Ascending aorta (tissue), 2 donors: ENCODE results near the gene TVP23B. TPM values are rescaled to one million over a fixed set of nuclear protein-coding genes. Genes with fewer than 3 reads are reported as not detected.
"Not testable (repeated sequence)": the region's sequence is repeated elsewhere in the genome, so short reads cannot be mapped to it uniquely, and the experiment has no call there.

ENCODE experiments used
- DNase-seq, 2 donors: peaks; one replicate each; pipeline ENCODE4 v3.0.0-alpha.2; 2019; ENCODE audit warnings: low spot score in 2 of 2
- H3K27ac ChIP-seq, 2 donors: fragments of 200-600 bp; sonication (generic); one replicate each; pipeline ENCODE4 v1.5.1; 2016 to 2017; ENCODE audit warnings: mild to moderate bottlenecking in 1 of 2
- H3K27me3 ChIP-seq: fragments of 200-600 bp; sonication (generic); one replicate; pipeline ENCODE4 v1.5.1; 2017
- H3K36me3 ChIP-seq, 2 donors: fragments of 200-600 bp; sonication (generic); one replicate each; pipeline ENCODE4 v1.5.1; 2016
- H3K4me1 ChIP-seq, 2 donors: fragments of 200-600 bp; sonication (generic); one replicate each; pipeline ENCODE4 v1.5.1; 2016 to 2017; ENCODE audit warnings: mild to moderate bottlenecking in 1 of 2
- H3K4me3 ChIP-seq, 2 donors: fragments of 200-600 bp; sonication (generic); one replicate each; pipeline ENCODE4 v1.5.1; 2016 to 2017; ENCODE audit warnings: mild to moderate bottlenecking in 1 of 2
- H3K9me3 ChIP-seq, 2 donors: fragments of 200-600 bp; sonication (generic); one replicate each; pipeline ENCODE4 v1.5.1; 2016
- intact Hi-C: fragments of 100-400 bp; cut with DNase I; formaldehyde crosslinking; loops from one replicate; pipeline ENCODE4 v1.15.1; 2023
- total RNA-seq: library from RNA; depleted of rRNA; stranded (reverse); fragments of >200 nt; gene quantifications from one replicate; pipeline ENCODE4 v1.1.0, GENCODE V29; 2016

Gene TVP23B
- total RNA-seq: 17.1 TPM

GRCh38 chr17:18780991-18781718 lies at the start of gene TVP23B:
Gene TVP23B (plus strand): TSS chr17:18781183. CDS start chr17:18781294, 111 bp downstream.
- H3K9me3 ChIP-seq, intact Hi-C loops, H3K36me3 ChIP-seq, H3K27me3 ChIP-seq, H3K4me1 ChIP-seq: not testable (repeated sequence)
- Histone ChIP-seq H3K27ac (peak within 1 kb of the TSS; percentile 70 to 87), H3K4me3 (peak within 1 kb of the TSS; percentile 64 to 75)
- DNase-seq: peak; percentile 92 to 99

GRCh38 chr17:18732438-18732837 lies 48.5 kb upstream of the TVP23B start:
- H3K9me3 ChIP-seq, H3K4me3 ChIP-seq, H3K36me3 ChIP-seq, DNase-seq, H3K27ac ChIP-seq, H3K27me3 ChIP-seq, intact Hi-C loops, H3K4me1 ChIP-seq: not testable (repeated sequence)

DNA sequence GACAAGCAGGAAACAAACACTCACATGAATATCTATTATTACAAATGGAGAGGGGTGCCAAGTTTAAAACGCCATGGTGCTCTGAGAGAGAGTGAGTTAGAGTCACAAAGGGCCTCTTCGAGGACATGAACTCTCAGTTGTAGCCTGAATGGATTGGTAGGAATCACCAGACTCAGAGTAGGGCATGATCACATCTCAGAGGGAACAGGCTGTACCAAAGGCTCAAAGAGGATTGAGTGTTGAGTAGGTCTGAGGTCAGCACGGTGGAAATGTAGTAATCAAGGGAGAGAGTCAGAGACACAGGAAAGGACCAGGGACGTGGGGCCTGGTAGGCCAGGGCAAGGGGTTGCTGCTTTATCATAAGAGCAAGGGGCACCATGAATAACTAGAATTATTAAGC lies 47.6 kb upstream of the TVP23B start:
- H3K4me1 ChIP-seq, H3K27ac ChIP-seq, H3K36me3 ChIP-seq, H3K4me3 ChIP-seq, H3K27me3 ChIP-seq, DNase-seq, H3K9me3 ChIP-seq, intact Hi-C loops: not testable (repeated sequence)

DNA sequence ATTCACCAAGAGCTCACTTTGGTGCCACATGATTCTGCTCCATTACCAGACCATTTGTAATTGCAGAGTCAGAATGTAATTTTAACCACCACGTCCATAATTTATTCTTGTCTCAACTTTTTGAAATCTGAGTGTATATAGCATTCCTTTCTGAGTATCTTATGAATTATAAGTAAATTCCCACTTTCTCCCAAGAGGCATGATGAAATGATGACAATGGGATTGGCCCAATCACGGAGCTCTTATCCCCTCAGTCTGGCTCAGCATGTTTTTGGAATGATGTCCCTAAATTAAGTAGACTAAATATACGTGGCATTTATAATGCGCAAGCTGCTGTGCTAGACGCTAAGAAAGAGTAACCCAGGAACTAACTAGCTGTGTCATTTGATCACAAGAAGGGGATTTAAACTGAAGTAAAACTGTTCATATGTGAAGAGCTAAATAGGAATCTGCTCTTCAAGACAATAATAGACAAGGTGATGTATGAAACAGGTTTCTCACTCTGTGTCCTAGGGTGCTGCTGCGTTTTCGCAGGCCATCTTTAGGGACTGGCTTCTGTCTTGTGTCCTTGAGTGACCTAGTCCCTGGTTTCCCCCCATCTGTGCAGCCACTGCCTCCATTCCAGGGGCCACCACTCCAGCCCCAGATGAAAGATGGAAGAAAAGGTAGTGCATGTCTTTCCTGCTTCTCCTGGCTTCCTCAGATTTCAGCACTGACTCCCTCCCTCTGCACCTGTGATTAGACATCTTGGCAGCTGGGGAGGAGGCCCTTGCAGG lies 41.2 kb upstream of the TVP23B start:
- H3K27ac ChIP-seq, DNase-seq, H3K4me1 ChIP-seq, H3K4me3 ChIP-seq, H3K9me3 ChIP-seq, H3K27me3 ChIP-seq, H3K36me3 ChIP-seq, intact Hi-C loops: not testable (repeated sequence)

- H3K9me3 ChIP-seq, H3K36me3 ChIP-seq, H3K27ac ChIP-seq, H3K4me3 ChIP-seq, intact Hi-C loops, DNase-seq, H3K27me3 ChIP-seq, H3K4me1 ChIP-seq: not testable (repeated sequence)
Observed at GRCh38 chr17:18741228-18741627, 39.8 kb upstream of the TVP23B start.

GRCh38 chr17:18743699-18744421 lies 37.1 kb upstream of the TVP23B start, which contains the start of gene FBXW10:
Gene FBXW10 (plus strand): TSS chr17:18744054. CDS start chr17:18744245, 191 bp downstream.
- intact Hi-C loops, H3K4me1 ChIP-seq, H3K27me3 ChIP-seq, DNase-seq, H3K27ac ChIP-seq, H3K9me3 ChIP-seq, H3K36me3 ChIP-seq: not testable (repeated sequence)
- H3K4me3 ChIP-seq: peak within 1 kb of the TSS in 1 of 2 donors; percentile 29

DNA sequence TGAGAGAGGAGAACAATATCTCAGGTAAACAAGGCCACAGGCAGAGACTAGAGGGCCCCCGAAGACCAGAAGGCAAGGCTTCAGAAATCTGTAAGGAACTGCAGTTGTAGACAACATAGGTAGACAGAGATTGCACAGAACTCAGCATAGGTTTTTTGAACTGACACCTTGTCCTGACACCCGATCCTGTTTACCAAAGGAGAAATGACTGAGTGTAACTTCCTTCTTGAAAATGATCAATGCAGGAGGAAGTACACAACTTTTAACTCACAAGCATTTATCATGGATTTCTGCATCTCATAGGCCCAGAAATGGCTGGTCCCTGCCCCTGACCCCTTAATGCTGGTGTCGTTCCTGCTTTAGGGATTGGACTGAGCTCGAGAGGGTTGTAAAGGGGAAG lies 36.3 kb upstream of the TVP23B start:
- H3K27me3 ChIP-seq, H3K4me3 ChIP-seq, H3K36me3 ChIP-seq, DNase-seq, intact Hi-C loops, H3K4me1 ChIP-seq, H3K9me3 ChIP-seq, H3K27ac ChIP-seq: not testable (repeated sequence)

GRCh38 chr17:18746551-18746950 lies 34.4 kb upstream of the TVP23B start:
- DNase-seq, H3K27ac ChIP-seq, H3K27me3 ChIP-seq, H3K4me1 ChIP-seq, H3K4me3 ChIP-seq, intact Hi-C loops, H3K36me3 ChIP-seq, H3K9me3 ChIP-seq: not testable (repeated sequence)

DNA sequence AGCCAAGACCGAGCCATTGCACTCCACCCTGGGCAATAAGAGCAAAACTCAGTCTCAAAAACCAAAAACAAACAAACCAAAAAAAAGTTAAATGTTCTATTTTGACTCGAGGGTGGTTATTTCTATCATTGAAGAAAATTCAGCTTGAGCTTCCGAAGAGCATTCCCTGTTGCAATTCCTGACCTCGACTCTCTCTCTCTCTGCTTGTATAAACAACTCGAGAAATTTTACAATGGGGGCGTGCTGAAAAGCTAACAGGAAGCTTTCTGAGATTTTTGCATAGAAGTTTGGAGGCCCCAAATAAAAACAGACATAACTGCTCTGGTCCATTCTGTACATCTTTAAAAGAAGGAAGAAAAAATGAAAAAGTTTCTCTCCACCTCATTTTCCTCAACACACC lies 33.5 kb upstream of the TVP23B start:
- H3K27ac ChIP-seq, H3K4me3 ChIP-seq, DNase-seq, H3K4me1 ChIP-seq, H3K36me3 ChIP-seq, intact Hi-C loops, H3K27me3 ChIP-seq, H3K9me3 ChIP-seq: not testable (repeated sequence)

DNA sequence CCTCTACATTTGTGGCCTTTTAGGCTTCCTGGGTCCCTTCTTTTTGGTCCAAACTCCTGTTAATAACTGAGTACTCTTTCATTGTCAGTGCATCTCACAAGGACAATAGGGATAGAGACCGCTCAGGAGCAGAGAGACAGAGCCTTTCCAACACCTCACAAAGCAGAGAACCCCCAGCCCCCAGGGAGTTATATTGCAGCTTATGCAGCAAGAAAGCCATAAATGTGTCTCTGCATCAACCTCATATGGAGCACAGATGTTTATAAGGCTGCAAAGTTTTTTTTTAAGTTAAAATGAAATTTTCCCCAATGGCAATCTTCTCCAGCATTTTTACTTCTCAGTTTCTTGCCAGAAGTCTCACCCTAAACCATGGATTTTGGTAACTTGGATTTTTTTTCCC lies 30.7 kb upstream of the TVP23B start:
- DNase-seq, H3K36me3 ChIP-seq, H3K9me3 ChIP-seq, H3K4me3 ChIP-seq, H3K27ac ChIP-seq, H3K4me1 ChIP-seq, H3K27me3 ChIP-seq, intact Hi-C loops: not testable (repeated sequence)

DNA sequence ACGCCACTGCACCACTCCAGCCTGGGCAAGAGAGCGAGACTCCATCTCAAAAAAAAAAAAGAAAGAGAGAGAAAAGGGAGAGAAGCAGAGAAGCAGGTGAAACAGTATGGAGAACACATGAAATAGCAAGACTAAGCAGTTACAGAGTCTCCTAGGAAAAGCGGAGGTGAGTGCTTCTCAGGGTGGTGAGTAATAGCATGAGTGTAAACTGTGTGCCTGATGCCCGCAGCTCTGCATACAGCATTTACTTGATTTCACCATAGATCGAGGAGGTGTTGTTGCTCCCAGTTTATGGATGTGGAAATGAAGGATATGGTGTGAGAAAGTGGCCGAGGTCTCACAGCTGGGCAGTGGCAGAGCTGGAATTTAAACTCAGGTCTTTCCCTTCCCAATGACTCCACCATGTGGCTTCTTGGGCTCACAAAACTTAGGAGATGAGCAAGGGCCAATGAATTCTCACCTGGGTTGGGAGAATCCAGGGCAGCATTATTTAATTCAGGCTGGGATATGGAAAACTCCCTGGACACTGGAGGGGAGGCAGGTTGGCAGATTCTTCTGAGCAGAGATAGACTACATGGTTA lies 27.1 kb upstream of the TVP23B start:
- H3K4me3 ChIP-seq, intact Hi-C loops, H3K36me3 ChIP-seq, H3K27ac ChIP-seq, H3K27me3 ChIP-seq, H3K9me3 ChIP-seq, DNase-seq, H3K4me1 ChIP-seq: not testable (repeated sequence)

- H3K36me3 ChIP-seq, H3K4me3 ChIP-seq, H3K9me3 ChIP-seq, intact Hi-C loops, H3K4me1 ChIP-seq, DNase-seq, H3K27me3 ChIP-seq, H3K27ac ChIP-seq: not testable (repeated sequence)
Observed at GRCh38 chr17:18755969-18756368, 25.0 kb upstream of the TVP23B start.

GRCh38 chr17:18757368-18758044 lies 23.5 kb upstream of the TVP23B start:
- H3K4me3 ChIP-seq, DNase-seq, H3K27me3 ChIP-seq, intact Hi-C loops, H3K27ac ChIP-seq, H3K36me3 ChIP-seq, H3K4me1 ChIP-seq, H3K9me3 ChIP-seq: not testable (repeated sequence)
